Frontal cortex (tissue), 4 donors: ENCODE measurements around the gene COMP. TPM values are rescaled to one million over a fixed set of nuclear protein-coding genes. Genes with fewer than 3 reads are reported as not detected.

Experiments
- DNase-seq, 2 donors: peaks; one replicate each; pipeline ENCODE4 v3.0.0; 2012; ENCODE audit warnings: low spot score in 2 of 2
- FAIRE-seq: peaks from 2 replicates; lab custom pipeline; 2012; peaks lifted over from hg19 to GRCh38; lab: Jason Lieb, UNC
- total RNA-seq: library from RNA; depleted of rRNA; stranded (reverse); fragments of >200 nt; gene quantifications from one replicate; pipeline ENCODE4 v1.2.3, GENCODE V29; 2014
- donor health status: control.
- donor health status: control.
- donor health status: control.

The COMP gene
- total RNA-seq, 1 donor from 2014 or later: not detected

- no peak for FAIRE-seq
- peak; percentile 65 to 86 for DNase-seq
Observed at GRCh38 chr19:18785179-18786124, 5.7 kb downstream of the COMP start.

- no peak for DNase-seq
Observed at GRCh38 chr19:18784786-18785120, 6.4 kb downstream of the COMP start.

GRCh38 chr19:18783958-18784785 lies 6.9 kb downstream of the COMP start:
- FAIRE-seq: no peak
- DNase-seq: no peak

More at GRCh38 chr19:18784786-18785120, 6.4 kb downstream of the COMP start:
- FAIRE-seq: no peak

DNA sequence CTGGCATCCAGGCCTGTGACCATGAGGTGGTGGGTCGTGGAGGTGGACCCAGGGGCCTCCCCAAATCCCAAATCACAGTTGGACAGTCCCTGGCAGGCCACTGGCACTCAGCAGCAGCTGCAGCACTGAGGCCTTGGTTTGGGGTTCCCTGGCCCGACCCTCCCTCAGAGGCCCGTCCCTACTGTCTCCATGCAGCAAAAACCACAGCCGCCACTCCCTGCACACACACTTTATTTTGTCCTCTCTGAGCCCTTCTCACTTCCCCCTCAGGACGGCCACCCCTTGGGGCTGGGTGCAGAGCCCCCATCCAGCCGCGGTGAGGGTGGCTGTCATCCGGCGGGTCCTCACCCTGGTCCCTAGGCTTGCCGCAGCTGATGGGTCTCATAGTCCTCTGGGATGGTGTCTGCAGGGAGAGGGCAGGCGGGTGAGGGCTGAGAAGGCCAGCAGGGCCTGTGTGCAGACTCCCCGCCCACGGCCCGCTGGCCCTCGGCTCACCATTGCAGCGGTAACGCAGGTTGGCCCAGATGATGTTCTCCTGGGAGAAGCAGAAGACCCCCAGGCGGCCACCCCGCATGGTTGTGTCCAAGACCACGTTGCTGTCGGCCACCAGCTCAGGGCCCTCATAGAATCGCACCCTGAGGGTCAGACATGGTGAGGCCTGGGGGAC lies 8.4 kb downstream of the COMP start:
- DNase-seq (no peak), FAIRE-seq (no peak)

- no peak for FAIRE-seq
- no peak for DNase-seq
Observed at GRCh38 chr19:18781885-18782527, 9.1 kb downstream of the COMP start.

DNA sequence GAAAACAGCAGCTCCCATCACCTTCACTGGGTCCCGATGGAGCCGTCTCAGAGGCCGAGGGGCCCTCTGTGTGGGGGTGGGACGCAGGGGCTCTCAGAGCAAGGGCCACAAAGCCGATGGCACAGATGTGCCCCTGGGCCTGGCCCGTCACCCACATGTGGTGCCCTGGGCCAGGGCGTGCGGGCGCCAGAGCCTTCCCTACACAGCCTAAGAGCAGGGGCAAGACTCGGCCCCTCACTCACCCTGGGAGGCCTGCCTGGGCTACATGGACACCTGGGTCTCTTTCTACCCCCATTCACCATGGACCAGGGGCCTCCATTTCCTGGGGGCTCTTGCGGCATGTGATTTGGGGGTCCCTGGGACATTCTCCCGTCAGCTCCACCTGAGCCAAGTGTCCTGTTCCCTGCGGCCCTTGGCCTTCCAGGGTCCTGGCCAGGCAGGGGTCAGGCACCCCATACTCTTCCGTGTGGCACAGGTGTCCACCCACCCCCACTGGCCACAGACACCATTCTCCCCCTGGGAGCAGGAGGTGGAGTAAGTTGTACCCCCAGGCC lies 10.0 kb downstream of the COMP start:
- DNase-seq (no peak), FAIRE-seq (no peak)

GRCh38 chr19:18780631-18781030 lies 10.5 kb downstream of the COMP start:
- no peak for DNase-seq
- no peak for FAIRE-seq

GRCh38 chr19:18780081-18780480 lies 11.0 kb downstream of the COMP start:
- FAIRE-seq: no peak
- no peak for DNase-seq

- DNase-seq (no peak), FAIRE-seq (no peak)
Observed at GRCh38 chr19:18778826-18779495, 12.1 kb downstream of the COMP start.

- FAIRE-seq (no peak), DNase-seq (no peak)
Observed at GRCh38 chr19:18778076-18778389, 13.1 kb downstream of the COMP start.

DNA sequence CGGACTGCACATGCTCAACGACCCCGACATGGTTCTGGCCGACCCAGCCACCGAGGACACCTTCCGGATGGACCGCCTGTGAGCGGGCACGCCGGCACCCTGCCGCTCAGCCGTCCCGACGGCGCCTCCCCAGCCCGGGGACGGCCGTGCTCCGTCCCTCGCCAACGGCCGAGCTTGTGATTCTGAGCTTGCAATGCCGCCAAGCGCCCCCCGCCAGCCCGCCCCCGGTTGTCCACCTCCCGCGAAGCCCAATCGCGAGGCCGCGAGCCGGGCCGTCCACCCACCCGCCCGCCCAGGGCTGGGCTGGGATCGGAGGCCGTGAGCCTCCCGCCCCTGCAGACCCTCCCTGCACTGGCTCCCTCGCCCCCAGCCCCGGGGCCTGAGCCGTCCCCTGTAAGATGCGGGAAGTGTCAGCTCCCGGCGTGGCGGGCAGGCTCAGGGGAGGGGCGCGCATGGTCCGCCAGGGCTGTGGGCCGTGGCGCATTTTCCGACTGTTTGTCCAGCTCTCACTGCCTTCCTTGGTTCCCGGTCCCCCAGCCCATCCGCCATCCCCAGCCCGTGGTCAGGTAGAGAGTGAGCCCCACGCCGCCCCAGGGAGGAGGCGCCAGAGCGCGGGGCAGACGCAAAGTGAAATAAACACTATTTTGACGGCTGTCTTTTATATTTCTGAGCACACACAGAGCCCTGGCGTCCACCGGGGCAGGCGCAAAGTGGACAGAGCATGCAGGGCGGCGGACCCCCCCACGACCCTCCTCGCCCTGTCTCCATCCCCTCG lies 13.6 kb downstream of the COMP start:
- FAIRE-seq (no peak), DNase-seq (no peak)

- no peak for FAIRE-seq
- no peak for DNase-seq
Observed at GRCh38 chr19:18776736-18777135, 14.4 kb downstream of the COMP start.

- FAIRE-seq: no peak
- no peak for DNase-seq
Observed at GRCh38 chr19:18776288-18776594, 14.9 kb downstream of the COMP start.

DNA sequence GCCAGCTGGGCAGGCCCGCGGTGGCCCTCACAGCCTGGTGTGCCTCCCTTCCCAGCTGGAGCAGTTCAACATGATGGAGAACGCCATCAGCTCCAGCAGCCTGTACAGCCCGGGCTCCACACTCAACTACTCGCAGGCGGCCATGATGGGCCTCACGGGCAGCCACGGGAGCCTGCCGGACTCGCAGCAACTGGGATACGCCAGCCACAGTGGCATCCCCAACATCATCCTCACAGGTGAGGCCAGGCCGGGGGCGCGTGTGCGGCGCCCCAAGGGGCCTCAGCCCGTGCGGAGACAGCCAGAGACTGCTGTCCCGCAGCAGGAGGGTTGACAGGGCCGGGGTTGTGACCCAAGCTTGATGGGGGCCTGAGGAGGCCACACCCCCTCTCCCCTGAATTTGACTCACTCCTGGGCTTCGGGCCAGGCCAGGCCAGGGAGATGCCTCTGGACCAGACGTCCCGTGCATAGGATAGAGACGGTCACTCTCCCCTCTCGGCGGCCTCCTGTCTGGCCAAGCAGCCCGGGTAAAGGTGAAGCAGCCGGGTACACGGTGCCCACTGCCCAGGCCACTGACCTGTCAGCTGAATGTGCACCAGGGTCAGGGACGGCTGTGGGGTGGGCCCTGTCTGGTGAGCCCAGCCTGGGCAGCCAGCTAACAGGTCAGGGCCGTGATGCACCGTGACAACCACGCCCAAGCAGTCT lies 15.4 kb downstream of the COMP start:
- FAIRE-seq (no peak), DNase-seq (no peak)

DNA sequence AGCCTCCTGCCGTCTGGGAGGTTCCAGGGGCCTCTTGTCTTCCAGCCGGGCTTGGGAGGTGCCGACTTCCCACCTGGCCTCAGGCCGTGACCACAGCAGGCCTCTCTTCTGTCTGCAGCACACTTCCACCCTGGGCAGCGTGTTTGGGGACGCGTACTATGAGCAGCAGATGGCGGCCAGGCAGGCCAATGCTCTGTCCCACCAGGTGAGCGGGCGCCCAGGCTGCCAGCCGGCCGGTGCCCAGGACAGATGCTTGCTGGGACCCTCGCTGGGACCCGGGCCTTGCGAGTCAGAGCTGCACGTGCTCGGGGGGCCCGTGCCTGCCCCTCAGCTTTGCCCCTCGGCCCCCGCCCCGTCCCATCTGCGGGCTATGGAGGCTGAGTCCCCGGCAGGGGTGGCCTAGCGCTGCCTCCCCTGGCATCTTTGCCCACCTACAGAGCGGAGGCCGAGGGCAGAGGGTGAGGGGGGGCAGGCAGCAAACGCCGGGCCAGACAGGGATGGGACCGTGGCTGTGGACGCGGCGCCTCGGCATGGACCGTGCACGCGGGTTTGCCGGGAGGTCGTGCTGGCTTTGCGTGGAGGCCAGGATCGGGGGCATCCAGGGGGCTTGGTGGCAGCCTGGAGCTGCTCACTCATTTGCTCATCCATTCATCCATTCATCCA lies 16.2 kb downstream of the COMP start:
- DNase-seq: no peak
- FAIRE-seq: no peak

- DNase-seq (no peak), FAIRE-seq (no peak)
Observed at GRCh38 chr19:18774107-18774506, 17.0 kb downstream of the COMP start.

DNA sequence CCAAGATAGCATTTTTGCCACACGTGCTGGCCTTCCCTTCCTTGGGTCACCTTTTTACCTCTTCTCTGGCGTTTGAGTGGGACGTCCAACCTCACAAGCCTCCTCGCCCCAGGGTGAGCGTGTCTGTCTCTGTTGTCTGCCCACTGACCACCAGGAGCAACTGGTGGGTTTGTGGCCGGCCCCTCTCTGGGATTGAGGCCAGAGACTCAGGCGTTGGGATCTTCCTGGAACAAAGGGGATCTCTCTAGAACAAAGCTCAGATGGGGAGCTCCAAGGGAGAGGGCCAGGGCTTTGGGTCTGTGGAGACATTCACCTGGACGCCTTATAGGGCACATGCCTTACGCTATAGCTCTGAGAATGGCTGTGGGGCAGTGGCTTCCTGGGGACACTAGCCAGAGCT lies 17.4 kb downstream of the COMP start:
- FAIRE-seq (no peak), DNase-seq (no peak)
